HL-60/S4 (cell line): ENCODE results near the gene TBX1.

Source experiments
- in situ Hi-C: fragments of 300-500 bp; cut with MboI; formaldehyde crosslinking; loops from 2 replicates; pipeline ENCODE4 v1.14.3; 2022; ENCODE audit warnings: low sequenced_read_pairs

The TBX1 gene

DNA sequence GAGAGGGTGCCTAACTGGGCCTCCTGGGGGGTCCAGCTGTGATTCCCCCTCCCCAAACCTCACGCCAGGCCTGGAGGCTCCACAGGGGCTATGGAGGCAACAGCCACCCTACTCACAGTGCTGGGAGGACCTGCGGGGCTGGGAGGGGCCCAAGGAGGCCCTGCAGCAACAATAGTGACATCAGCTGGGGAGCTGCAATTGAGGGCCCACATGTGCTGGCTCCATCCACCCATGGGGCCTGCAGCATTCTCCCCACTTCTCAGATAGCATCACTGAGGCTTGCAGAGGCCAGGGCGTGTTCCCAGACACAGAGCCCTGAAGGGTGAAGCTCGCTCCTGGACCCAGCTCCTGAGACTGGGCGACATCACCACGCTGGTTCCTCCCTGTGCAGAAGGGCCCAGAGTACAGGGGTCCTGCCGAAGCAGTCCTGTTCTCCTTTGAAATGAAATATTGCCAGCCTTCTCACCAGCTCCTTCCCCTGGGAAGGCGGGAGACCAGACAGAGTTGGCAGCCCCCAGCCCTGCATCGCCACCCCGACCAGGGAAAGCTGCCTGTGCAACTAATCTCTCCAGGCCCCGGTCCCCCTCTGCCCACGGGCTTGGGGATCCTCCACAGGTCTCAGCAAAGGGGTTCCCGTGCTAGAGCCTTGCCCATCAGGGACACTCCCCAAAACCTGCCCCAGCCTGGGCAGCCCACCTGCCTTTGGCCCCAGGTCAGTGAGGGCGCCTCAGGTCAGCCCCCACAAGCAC, 8.9 kb upstream of the TBX1 start:
- in situ Hi-C loops, result no loop called here

DNA sequence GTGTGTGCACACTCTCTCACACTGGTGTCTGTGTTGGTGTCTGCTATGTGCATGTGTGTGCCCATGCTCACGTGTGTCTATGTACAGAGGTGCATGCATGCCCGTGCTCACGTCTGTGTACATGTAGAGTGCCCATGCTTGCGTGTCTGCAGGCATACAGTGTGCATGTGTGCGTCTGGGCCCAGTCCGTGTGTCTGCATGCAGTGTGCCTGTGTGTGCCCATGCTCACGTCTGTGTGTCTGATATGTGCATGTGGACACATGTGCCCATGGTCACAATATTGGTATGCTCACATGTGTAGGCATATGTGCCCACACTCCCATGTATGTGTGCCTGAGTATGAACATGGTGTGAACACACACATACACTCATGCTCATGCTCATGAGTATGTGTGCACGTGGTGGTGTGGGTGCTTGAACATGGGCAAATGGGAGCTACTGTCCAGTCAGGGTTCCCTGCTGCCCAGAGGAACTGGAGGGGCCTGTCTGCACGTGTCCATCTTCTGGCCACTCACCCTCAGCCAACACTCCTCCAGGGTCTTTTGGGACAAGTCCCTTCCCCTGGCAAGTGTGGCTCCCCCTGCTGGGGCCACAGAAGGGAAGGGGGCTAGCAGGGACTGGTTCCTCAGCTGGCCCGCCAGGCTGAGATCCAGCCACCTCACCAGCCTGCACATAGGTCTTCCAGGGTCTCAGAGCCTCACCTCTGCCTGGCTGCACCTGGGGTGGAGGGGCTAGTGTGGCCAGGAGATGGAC, 7.3 kb upstream of the TBX1 start:
- in situ Hi-C loops, result no loop called here

DNA sequence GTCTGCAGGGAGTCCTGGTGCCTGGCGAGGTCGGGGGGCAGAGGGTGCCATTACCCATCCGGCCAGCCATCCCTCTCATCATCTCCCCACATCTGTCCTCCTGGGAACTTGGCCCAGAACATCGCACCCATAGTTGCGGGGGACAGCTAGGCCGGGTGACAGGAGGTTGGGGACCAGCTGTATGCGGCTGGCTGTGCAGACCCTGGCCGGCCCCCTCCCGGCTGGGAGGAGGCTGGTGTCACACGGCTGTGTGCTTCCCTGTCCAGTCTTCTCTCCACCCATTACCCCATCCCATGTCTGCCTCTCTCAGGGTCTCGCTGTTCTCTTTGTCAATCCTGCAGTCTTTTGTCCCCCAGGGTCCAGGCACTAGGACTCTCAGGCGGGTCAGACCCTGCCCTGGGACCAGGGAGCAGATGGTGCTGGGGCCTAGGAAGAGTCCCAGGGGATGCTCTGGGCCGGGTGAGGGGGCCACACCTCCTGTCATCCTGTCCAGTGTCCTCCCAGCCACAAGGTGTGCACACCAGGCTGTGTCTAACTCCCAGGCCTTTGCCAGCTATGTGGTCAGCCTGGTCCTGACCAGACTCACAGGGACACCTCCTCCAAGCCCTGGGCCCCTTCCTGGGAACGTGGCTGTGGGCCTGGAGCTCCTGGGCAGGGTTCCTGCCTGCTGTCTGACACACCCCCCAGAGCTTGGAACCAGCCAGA, 6.4 kb upstream of the TBX1 start:
- in situ Hi-C loops, result no loop called here

DNA sequence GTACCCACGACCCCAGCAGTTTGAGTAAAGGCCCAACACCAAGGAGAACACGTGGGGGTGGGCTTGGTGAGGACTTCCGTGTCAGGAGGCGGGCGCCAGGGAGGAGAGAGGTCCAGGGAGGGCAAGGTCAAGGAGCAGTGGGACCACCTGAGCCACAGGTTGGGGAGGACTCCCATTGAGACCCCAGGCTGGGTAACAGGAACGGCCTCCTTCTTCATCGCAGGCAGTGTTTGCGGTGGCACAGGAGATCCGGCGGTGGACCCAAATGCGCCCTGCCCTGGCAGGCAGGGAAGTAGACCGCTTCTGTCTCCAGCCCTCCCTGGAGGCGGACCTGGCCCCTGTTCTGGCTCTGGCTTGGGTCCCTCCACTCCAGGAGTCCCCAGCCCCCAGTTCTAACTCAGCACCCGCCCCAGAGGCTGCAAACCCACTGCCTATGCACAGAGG, 5.9 kb upstream of the TBX1 start:
- in situ Hi-C loops, result no loop called here

DNA sequence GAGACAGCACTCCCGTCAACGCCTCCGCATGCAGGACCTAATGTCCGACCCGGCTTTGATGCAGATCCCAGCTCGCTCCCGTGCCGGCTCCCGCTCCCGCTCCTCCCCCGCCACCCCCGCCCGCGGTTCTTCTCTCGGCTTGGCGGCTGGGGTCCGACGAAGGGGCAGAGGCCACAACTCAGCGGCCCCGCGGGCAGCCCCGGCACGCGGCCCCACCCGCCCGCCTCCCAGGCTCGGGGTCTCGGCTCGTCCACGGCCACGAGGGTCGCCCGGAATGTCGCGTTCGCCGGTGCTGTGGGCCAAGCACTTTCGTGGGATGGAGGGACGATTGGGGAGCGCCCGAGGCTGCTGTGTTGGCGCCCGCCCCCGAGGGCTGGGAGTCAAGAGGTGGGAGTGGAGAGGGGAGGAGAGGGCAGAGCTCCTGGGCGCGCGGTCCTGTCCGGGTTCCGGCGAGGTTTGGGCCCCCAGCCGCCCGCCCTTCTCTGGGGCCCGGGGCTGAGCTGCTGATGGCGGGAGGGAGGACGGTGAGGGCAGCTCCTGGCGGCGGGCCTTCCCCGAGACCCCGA, 5.3 kb upstream of the TBX1 start:
- in situ Hi-C loops, result no loop called here

DNA sequence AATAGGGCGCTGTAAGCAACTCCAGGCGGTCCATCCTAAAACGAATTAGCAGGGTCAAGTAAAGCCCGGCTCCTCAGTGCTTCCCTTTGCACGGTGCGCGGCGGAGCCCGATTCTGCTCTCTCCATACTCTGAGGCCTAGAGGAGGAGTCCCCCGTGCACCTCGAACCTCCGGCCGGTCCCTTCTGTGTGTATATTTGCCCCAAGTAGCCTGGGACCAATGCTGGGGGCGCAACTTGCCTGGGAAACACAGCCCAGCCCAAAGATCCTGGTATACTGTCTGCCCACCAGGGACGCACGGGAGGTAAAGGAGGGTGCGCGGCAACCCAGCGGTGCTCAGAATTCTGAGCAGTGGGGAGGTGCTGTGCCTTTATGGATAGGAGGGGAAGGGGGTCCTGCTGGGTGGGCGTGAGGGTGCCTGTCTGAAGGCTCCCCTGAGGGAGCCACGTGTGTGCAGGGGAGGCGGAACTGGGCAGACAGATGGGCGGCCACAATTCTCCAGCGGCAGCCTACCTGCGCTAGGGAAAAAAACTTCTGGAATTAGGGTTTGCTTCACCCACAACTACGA, 4.8 kb upstream of the TBX1 start:
- in situ Hi-C loops, result no loop called here

DNA sequence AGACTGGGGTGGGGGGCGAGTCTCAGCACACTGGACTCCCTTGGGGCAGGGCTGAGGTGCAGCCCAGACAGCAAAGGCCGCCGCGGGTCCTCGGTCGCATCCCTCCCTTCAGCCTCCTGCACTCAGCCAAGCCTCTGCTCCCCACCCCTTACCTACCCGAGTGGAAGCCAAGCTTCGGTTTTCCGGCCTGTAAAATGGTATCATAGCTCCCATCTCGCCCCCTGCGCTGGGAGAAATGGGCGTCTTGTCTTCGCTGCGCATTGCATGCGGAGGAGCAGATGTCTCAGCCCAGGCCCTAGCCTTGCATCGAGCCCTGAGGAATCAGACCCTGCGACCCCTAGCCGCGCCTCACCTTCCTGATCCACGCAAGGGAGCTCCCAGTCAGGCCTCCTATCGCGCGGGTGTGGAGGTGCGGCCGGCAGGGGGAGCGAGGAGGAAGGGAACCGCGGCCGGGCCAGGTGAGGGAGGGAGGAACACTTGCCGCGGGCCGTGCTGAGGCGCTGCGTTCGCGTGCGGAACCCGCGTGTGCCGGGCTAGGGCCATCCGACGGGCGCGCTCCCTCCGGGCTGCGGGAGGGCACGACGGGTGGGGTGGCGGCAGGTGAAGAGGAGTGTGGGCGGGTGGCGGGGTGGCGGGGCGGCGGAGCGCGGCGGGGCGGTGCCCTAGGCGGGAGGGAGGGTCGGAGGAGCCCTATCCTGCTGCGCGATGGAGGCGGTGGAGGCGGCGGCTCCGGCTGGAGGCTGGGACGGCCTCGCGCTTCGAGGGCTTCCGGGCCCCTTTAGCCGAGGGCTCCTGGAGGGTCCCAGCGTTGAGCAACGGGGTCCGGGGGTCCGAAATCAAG, 4.1 kb upstream of the TBX1 start:
- in situ Hi-C loops, result no loop called here

DNA sequence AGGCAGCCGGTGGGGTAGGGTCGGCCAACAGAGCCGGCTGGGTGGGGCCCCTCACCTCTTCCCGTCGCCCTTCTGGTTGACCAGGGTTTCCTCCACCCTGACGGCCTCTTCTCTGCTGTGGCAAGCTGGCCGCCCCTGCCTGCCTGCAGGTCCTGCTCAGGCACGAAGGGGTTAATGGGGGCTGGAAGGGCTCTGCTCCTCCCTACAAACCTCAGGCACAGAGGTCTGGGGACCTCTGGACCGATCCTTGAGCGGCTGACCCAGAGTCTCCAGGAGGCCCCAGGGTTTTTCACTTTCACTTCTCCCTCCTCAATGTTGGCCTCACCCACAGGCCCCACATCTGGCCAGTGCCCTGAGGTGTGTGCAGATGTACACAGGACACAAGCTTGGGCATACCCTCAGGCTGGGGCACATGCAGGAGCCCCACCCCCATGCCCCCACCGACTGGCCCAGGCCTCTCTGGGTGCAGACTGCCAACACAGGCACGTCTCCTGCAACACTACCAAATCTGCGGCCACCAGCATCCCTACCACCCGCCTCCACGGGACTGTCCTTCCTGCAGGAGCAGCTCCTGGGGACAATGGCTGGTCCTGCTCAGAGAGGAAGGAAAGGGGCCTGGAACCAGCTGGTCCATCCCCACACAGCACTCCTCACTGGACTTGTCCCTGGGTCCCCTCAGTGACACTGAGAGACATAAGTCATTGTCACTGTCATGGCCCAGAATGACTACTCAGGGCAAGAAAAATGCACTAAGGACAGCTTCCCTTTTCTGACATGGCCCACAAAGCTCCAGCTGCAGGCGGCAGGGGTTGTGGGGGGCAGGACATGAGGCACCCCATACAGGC, 3.2 kb upstream of the TBX1 start:
- in situ Hi-C loops, result no loop called here

DNA sequence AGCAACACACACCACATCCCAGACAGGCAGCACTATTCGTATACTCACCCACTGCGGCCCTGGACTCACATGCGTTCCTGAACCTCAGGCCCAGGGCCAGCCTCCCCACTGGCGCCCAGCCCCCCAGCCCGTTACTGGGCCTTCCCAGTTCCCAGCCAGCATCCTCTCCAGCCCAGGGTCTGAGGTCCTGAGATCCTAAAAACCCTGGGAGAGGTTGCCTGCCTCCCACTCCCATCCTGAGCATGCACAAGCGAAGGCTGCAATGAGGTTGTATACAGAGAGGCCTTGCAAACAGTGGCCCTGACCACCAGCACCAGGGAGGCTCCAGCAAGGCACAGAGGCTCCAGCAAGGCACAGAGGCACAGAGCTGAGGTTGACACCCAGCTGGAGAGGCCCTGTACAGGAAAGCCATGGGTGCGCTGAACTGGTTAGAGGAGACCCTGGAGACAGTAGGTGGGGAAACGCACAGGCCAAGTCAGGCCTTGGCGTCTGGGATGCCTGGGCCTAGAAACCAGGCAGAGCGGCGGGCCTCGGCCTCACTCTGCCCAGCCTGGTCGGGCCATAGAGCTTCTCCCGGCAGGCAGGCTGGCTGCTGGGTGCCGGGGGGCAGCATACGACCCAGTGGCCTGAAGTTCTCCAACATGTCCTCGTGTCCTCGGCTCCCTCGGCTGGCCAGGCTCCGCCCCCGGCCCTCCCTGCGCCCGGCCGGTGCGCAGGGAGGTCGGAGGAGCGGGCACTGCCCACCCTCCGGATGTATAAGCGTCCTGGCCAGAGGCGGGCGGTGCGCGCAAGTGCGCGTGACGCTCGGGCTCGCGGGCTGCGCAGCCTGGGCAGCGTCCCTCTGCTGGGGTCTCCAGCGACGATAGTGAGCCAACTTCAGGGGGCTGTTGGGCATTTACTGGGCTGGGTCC, 2.3 kb upstream of the TBX1 start:
- in situ Hi-C loops, result no loop called here

DNA sequence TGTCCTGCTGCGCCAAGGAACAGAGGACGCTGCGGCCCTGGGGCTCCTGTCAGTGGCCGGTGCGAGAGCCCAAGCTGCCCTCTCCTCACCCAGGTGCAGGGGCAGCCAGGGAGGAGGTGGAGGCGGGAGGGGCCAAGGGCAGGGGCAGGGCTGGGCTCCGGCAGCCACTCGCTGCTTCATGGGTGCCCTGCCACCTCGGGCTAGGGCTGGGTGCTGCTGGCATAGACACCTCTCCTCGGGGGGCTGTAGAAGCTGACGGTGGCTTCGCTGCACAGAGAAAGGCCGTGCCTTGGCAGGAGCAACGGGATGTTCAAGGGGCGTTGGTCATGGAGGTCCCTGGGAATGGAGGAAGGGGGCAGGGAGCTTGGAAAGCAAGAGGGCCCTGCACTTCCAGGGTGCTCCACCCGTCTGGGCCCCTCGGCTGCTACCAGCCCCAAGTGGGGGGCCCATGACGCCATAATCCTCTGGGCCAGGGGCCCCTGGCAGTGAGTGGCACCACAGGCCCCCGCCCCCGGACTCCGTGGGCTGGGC, 1.6 kb upstream of the TBX1 start:
- in situ Hi-C loops, result no loop called here

DNA sequence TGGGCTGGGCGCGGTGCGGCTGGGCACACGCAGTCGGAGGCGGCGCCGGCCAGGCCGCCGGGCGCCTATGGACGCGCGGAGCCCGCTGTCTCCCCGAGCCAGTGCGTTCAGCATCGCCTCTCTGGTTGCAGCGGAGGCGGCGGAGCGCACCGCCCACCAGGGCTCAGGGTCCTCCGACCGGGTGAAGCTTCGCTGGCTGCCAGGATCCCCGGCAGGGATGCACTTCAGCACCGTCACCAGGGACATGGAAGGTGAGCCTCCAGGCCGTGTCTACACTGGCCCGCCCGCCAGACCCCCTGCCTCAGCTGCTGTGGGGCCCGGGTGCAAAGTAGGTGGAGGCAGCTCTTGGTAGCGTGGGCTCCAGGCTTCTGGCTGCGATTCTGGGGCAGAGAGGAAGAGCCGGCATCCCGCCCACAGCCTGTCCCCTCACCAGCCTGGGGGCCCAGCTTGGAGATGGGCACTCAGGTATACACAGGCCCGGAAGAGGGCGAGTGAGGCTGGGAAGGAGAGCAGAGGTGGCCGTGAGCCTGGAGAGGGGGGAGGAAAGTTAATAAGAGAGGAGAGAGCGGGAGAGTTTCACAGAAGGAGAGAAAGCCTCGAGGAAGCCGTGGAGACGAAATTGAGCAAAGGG, 1.0 kb upstream of the TBX1 start:
- in situ Hi-C loops, result no loop called here

DNA sequence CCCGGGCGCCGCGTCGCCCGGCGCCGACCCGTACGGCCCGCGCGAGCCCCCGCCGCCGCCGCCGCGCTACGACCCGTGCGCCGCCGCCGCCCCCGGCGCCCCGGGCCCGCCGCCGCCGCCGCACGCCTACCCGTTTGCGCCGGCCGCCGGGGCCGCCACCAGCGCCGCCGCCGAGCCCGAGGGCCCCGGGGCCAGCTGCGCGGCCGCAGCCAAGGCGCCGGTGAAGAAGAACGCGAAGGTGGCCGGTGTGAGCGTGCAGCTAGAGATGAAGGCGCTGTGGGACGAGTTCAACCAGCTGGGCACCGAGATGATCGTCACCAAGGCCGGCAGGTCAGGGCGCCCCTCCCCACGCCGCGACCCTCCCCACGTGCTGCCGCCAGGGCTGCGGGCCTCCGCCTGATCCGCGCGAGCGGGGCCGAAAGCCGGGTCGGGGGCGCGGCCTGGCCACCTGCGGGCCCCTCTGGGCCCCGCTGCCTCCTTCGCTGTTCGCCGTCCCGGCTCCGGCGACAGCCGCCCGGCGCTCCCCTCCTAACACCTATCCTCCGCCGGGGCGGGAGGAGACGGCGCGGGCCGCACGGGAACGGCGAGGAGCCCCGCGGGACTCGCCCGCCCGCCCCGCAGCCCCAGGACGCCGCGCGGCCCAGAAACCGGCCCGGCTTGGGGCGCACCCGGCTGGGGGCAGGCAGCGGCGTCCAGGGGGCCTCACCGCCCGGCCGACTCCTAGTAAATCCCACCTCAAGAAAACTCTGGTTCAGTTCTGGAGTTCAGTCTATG, 560 bp downstream of the TBX1 start:
- in situ Hi-C loops, result no loop called here

DNA sequence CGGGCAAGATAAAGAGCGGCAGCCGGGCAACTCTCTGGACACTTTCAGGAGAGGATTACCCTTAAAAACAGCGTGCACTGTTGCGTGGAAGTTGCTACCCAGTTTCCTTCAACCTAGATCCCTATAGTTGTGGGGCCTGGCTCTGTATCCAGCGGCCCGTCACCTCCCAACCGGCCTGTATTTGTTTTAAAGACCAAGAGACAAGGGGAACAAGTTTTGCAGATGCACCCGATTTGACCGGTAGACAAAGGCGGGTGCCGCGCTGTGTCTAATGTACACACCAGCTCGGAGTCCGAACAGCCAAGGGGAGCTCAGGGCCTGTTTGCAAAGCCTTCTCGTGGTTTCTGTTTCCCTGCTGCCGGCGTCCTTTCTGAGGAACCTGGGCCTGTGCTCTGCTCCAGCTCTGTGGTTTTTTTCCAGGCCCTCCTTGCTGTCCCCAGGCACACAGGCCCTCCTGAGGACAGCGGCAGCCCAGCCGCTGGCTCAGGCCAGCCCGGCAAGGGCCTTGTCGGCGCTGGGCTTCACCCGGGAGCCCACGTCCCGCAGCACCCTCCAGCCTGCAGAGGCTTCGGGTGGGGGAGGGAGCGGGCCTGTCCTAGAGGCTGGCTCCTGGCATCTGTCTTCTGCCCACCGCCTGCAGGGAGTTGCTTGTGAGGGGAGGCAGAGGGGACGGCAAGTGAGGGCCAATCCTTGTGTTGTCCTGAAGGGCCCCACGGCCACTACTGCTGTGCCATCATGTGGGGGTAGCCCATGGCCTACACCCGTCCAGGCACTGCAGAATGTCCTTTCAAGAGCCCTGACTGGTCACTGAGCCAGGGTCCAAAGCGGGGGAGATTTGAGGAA, 1.4 kb downstream of the TBX1 start:
- in situ Hi-C loops, result no loop called here

DNA sequence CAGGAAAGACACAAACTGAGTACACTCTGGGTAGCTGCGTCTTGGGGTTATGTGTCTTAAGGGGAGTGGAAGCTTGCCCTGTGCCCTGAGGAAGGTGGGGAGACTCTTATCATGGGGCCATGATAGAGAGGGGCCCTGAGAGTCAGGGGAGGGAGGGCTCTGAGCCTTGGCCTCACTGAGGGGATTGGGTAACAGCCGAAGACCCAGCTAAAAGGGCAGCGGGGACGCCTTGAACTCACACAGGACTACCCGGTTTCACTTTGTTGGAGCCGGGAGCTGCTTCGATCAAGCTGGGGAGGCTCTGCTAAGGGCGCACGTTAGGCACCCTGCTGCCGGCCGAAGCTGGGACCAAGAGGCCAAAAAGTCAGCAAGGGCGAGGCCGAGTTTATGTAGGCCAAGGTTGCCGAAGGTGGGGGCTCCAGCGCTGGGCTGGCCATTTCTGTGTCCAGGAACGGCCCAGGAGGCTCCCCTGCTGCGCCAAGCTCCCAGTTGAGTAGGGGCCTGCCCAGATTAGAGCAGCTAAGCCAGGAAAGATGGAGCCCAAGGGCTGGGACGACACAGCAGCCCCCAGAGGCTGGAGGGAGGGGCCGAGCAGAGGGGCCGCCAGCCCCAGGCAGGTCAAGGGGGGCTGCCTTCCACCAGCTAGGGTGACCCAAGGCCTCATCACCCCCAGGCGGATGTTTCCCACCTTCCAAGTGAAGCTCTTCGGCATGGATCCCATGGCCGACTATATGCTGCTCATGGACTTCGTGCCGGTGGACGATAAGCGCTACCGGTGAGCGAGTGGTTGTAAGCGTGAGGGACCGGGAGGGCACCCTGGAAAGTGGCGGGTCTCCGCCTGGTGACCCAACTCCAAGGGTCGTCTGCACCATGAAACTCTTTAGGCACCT, 2.2 kb downstream of the TBX1 start:
- in situ Hi-C loops, result no loop called here
